SH-SY5Y (cell line): ENCODE data around the gene IFI44L.

ENCODE experiments used
- GATA2 ChIP-seq: IDR thresholded peaks from 2 replicates; pipeline ENCODE4 v1.6.1; 2011; ENCODE audit warnings: mild to moderate bottlenecking, low read depth, low read length
- GATA3 ChIP-seq: IDR thresholded peaks from 2 replicates; pipeline ENCODE4 v1.6.1; 2011; ENCODE audit warnings: low read depth, mild to moderate bottlenecking, low read length, moderate library complexity

GRCh38 chr1:78570539-78570938 is 49.7 kb upstream of the IFI44L start:
- TF ChIP-seq GATA2 (no peak), GATA3 (no peak)
